GM12891 (cell line): ENCODE data around the gene TACC2.

ENCODE experiments used
- DNase-seq: peaks from one replicate; pipeline ENCODE4 v3.0.0; 2011; ENCODE audit warnings: low spot score; ENCODE audit not compliant: insufficient read length
- FAIRE-seq: peaks from 2 replicates; lab custom pipeline; 2011; peaks lifted over from hg19 to GRCh38; lab: Jason Lieb, UNC
- PAX5 ChIP-seq: IDR thresholded peaks from 2 replicates; pipeline ENCODE4 v1.6.1; 2011; ENCODE audit warnings: low read length, moderate library complexity, mild to moderate bottlenecking; ENCODE audit not compliant: insufficient read depth, severe bottlenecking
- POLR2A ChIP-seq: IDR thresholded peaks from 2 replicates; pipeline ENCODE4 v1.6.1; 2011; ENCODE audit warnings: low read depth, low read length, control low read depth
- POLR2AphosphoS5 ChIP-seq: IDR thresholded peaks from 2 replicates; pipeline ENCODE4 v1.6.1; 2011; ENCODE audit warnings: low read depth, low read length, control low read depth
- POU2F2 ChIP-seq: IDR thresholded peaks from 2 replicates; pipeline ENCODE4 v1.6.1; 2011; ENCODE audit warnings: low read depth, mild to moderate bottlenecking, control low read depth, low read length, moderate library complexity
- SPI1 ChIP-seq: IDR thresholded peaks from 2 replicates; pipeline ENCODE4 v1.6.1; 2011; ENCODE audit warnings: low read depth, low read length, control low read depth
- TAF1 ChIP-seq: IDR thresholded peaks from 2 replicates; pipeline ENCODE4 v1.6.1; 2011; ENCODE audit warnings: low read depth, low read length, control low read depth

Gene TACC2

DNA sequence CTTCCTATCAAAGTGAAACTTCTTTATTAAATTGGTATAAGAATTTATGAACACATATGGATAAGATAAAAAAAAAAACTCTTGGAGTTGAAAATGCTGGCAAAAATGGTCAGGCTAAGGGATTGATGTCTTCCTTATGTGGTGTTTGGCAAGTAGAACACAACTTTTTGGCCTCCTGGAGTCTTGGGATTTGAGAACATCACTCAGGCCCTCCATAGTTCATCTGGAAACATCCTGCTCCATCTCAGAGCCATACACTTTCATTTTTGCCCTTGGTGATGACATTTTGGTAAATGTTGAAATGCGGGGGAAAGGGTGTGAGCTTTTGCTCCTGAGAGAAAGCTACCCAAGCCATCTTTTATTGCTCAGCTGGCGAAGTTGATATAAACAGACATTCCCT, 254.6 kb downstream of the TACC2 start:
- DNase-seq (no peak), FAIRE-seq (no peak)
- TF ChIP-seq POLR2AphosphoS5 (no peak), TAF1 (no peak), POLR2A (no peak), SPI1 (no peak), POU2F2 (no peak), PAX5 (no peak)

- FAIRE-seq (no peak), DNase-seq (no peak)
- TF ChIP-seq SPI1 (no peak), POLR2AphosphoS5 (no peak)
Observed at GRCh38 chr10:122244001-122244975, 255.3 kb downstream of the TACC2 start.

DNA sequence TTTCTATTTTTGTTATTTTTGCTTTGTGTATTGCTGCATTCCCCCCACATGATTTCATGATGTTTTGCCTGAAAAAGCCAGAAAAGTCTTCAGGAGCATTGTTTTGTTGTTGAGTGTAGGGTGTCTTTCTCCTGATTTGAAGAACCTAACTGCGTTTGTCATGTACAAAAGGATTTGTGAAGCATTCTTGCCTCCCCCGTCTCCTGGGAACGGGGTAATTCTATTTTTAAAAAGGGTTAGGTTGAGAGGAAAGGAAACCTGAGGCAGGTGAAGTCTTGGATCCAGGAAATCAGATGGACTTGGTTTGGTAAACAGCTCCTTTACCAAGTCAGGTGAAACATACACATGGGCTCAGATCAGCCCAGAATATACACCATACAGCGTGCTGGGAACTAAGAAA, 256.2 kb downstream of the TACC2 start:
- DNase-seq (no peak), FAIRE-seq (no peak)
- no peak for TF ChIP-seq SPI1
- TF ChIP-seq POU2F2 = no peak
- TF ChIP-seq POLR2A = no peak
- no peak for TF ChIP-seq PAX5
- no peak for TF ChIP-seq TAF1
- TF ChIP-seq POLR2AphosphoS5 = no peak

DNA sequence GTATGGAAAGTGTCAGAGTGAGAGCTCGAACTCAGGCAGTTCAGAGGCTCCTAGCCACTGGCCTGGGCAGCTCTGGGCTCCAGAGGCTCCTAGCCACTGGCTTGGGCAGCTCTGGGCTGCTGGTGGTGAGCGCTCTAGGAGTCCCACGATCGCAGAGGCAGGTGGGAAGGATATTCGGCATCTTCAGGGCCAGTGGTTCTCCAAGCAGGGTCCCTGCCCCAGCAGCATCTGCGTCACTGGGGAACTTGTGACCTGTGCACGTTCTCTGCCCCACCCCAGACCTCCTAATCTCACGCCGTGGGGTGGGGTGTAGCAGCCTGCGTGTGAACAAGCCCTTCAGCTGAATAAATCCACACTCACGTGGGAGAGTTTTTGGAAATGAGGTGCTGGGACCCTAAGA, 256.9 kb downstream of the TACC2 start:
- no peak for TF ChIP-seq PAX5
- TF ChIP-seq TAF1 = no peak
- no peak for TF ChIP-seq POLR2AphosphoS5
- no peak for TF ChIP-seq SPI1
- TF ChIP-seq POLR2A = no peak
- no peak for TF ChIP-seq POU2F2
- DNase-seq (no peak), FAIRE-seq (no peak)

DNA sequence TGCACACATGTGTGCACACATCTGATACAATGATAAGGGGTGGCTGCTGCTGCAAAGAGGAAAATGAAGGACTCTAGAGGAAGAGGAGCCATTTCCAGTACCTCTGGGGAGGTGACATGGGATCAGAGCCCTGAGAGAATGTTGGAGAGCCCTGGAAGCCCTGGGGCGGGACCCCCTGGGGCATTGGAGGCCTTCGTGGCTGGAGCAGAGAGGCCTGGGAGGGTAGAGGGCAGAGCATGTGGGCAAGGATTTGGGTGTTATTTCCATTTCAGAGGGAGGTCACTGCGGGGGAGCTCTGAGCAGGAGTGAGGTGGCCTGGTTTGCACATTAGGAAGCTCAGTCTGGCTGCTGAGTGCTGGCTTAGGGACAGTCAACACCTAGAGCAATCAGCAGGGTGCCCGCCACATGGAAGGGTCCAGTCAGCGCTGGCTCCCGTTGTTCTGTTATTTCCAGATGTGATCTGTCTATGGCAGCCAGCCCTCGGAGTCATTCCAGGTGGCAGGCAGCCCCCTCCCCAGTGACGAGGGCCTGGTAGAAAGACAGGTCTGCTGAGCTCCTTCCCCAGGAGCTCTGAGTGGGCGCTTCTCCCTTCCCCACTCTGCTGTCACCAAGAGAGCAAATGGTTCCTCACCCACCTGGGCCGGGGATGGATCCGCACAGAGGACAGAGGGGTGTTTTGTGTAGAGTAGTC, 258.0 kb downstream of the TACC2 start:
- no peak for TF ChIP-seq POLR2AphosphoS5
- TF ChIP-seq PAX5 = no peak
- no peak for TF ChIP-seq POU2F2
- no peak for TF ChIP-seq SPI1
- FAIRE-seq (no peak), DNase-seq (no peak)

GRCh38 chr10:122248356-122249302, 259.7 kb downstream of the TACC2 start:
- DNase-seq = no peak
- FAIRE-seq = no peak

GRCh38 chr10:122249303-122249850, 260.4 kb downstream of the TACC2 start:
- no peak for TF ChIP-seq PAX5
- TF ChIP-seq TAF1 = no peak
- no peak for TF ChIP-seq POLR2AphosphoS5
- no peak for TF ChIP-seq SPI1
- no peak for TF ChIP-seq POLR2A
- TF ChIP-seq POU2F2 = no peak
- no peak for FAIRE-seq
- DNase-seq = no peak

More at GRCh38 chr10:122248356-122249302, 259.7 kb downstream of the TACC2 start:
- TF ChIP-seq POLR2A (no peak), SPI1 (no peak), PAX5 (no peak), POLR2AphosphoS5 (no peak), TAF1 (no peak), POU2F2 (no peak)

- no peak for FAIRE-seq
- TF ChIP-seq POLR2AphosphoS5 (no peak), SPI1 (no peak), POU2F2 (no peak), POLR2A (no peak), TAF1 (no peak), PAX5 (no peak)
- DNase-seq = no peak
Observed at GRCh38 chr10:122249991-122250750, 261.2 kb downstream of the TACC2 start.

DNA sequence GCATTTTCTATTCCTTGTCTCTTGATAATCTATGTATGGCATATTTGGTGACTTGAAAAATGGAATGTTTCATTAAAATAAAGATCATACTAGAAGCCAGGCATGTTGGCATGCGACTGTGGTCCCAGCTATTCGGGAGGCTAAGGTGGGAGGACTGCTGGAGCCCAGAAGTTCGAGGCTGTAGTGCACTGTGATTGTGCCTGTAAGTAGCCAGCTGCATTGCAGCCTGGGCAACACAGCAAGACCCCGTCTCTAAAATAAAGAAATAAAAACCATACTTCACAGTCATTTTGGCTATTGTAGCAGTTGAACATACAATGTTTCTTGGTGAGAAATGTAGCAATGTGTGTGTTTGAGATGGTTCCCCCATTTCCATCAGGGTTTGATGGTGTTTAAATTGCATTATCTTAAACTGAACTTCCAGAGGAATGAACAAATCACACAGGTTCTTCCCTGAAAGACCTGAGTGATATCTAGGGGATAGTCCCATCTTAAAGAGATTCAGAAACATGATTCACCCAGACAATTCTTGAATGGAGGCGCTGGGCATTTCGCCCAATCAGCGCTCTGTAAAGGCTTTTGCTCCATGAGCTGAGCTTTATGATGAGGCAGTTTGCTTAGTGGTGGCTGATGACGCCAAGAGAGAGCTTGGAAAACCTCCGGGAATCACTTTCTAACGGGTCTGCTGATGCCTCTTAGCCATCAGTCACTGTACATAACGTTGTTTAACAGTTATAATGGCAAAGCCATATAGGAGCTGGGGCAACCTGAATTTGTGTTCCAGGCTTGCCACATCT, 262.7 kb downstream of the TACC2 start:
- FAIRE-seq = no peak
- no peak for DNase-seq
- TF ChIP-seq POU2F2 (no peak), SPI1 (no peak), TAF1 (no peak), POLR2AphosphoS5 (no peak), PAX5 (no peak), POLR2A (no peak)
